Activated gamma-delta T cell treated with anti-CD3 and anti-CD28 coated beads, Interleukin-2, amount 50 U/mL, for 16 hours (primary cell): ENCODE measurements around the gene METTL8.
"Not testable (repeated sequence)": the region's sequence is repeated elsewhere in the genome, so short reads cannot be mapped to it uniquely, and the experiment has no call there.

Source experiments
- DNase-seq: peaks from one replicate; pipeline ENCODE4 v3.0.0-alpha.2; 2020; ENCODE audit warnings: low read depth

METTL8 gene

GRCh38 chr2:171311589-171311988 is 122.2 kb downstream of the METTL8 start:
- DNase-seq: not testable (repeated sequence)

- no peak for DNase-seq
These were observed 122.9 kb downstream of the METTL8 start for GRCh38 chr2:171310889-171311288.

GRCh38 chr2:171309455-171310286 is 124.1 kb downstream of the METTL8 start:
- DNase-seq: no peak

- DNase-seq: no peak
These were observed 125.3 kb downstream of the METTL8 start for GRCh38 chr2:171308280-171309054.

GRCh38 chr2:171307560-171307959 is 126.2 kb downstream of the METTL8 start:
- DNase-seq: no peak

GRCh38 chr2:171297956-171298355 is 135.8 kb downstream of the METTL8 start:
- no peak for DNase-seq

- no peak for DNase-seq
These were observed 139.2 kb downstream of the METTL8 start for GRCh38 chr2:171294608-171295007.

- DNase-seq: no peak
These were observed 140.1 kb downstream of the METTL8 start for GRCh38 chr2:171293661-171294060.

- no peak for DNase-seq
These were observed 143.8 kb downstream of the METTL8 start for GRCh38 chr2:171289991-171290390.

- no peak for DNase-seq
These were observed 144.5 kb downstream of the METTL8 start for GRCh38 chr2:171289316-171289715.

- DNase-seq: no peak
These were observed 146.2 kb downstream of the METTL8 start for GRCh38 chr2:171287611-171288010.

- no peak for DNase-seq
These were observed 146.7 kb downstream of the METTL8 start for GRCh38 chr2:171287036-171287571.

GRCh38 chr2:171281110-171281509 is 152.7 kb downstream of the METTL8 start:
- DNase-seq: no peak

GRCh38 chr2:171279983-171280790 is 153.6 kb downstream of the METTL8 start:
- no peak for DNase-seq

- DNase-seq: no peak
These were observed 159.0 kb downstream of the METTL8 start for GRCh38 chr2:171274757-171275156.

GRCh38 chr2:171271971-171272436 is 161.8 kb downstream of the METTL8 start:
- no peak for DNase-seq

GRCh38 chr2:171271386-171271785 is 162.4 kb downstream of the METTL8 start:
- DNase-seq: no peak

GRCh38 chr2:171267855-171268629 is 165.7 kb downstream of the METTL8 start:
- DNase-seq: no peak
